PFSK-1 (cell line): ENCODE measurements around the gene NOL4L.

Source experiments
- POLR2AphosphoS5 ChIP-seq: IDR thresholded peaks from 2 replicates; pipeline ENCODE4 v1.6.1; 2012; ENCODE audit warnings: low read depth, mild to moderate bottlenecking, control low read depth, low read length, moderate library complexity
- SIN3A ChIP-seq: IDR thresholded peaks from 2 replicates; pipeline ENCODE4 v1.6.1; 2012; ENCODE audit warnings: mild to moderate bottlenecking, low read length, moderate library complexity, borderline replicate concordance; ENCODE audit not compliant: insufficient read depth
- TAF1 ChIP-seq: IDR thresholded peaks from 2 replicates; pipeline ENCODE4 v1.6.1; 2012; ENCODE audit warnings: low read length, control low read depth, borderline replicate concordance; ENCODE audit not compliant: insufficient read depth
- TF ChIP-seq, protein P1 (sequence below), 2 experiments: IDR thresholded peaks; 2 replicates each; pipeline versions ENCODE4 v1.6.1 to v1.8.0; 2011 to 2012; ENCODE audit warnings: low read depth in 2 of 2, low read length in 2 of 2, control low read depth in 1 of 2, inconsistent platforms in 1 of 2, mild to moderate bottlenecking in 1 of 2, moderate library complexity in 1 of 2; ENCODE audit not compliant: insufficient read depth in 1 of 2

- TF ChIP-seq, protein P1, sequence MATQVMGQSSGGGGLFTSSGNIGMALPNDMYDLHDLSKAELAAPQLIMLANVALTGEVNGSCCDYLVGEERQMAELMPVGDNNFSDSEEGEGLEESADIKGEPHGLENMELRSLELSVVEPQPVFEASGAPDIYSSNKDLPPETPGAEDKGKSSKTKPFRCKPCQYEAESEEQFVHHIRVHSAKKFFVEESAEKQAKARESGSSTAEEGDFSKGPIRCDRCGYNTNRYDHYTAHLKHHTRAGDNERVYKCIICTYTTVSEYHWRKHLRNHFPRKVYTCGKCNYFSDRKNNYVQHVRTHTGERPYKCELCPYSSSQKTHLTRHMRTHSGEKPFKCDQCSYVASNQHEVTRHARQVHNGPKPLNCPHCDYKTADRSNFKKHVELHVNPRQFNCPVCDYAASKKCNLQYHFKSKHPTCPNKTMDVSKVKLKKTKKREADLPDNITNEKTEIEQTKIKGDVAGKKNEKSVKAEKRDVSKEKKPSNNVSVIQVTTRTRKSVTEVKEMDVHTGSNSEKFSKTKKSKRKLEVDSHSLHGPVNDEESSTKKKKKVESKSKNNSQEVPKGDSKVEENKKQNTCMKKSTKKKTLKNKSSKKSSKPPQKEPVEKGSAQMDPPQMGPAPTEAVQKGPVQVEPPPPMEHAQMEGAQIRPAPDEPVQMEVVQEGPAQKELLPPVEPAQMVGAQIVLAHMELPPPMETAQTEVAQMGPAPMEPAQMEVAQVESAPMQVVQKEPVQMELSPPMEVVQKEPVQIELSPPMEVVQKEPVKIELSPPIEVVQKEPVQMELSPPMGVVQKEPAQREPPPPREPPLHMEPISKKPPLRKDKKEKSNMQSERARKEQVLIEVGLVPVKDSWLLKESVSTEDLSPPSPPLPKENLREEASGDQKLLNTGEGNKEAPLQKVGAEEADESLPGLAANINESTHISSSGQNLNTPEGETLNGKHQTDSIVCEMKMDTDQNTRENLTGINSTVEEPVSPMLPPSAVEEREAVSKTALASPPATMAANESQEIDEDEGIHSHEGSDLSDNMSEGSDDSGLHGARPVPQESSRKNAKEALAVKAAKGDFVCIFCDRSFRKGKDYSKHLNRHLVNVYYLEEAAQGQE (IDR thresholded peaks at IDR 0.05; ENCODE audit: insufficient read depth in 1 of 2, low read depth in 2 of 2, low read length in 2 of 2): no peak
- TF ChIP-seq TAF1: no peak
- no peak for TF ChIP-seq POLR2AphosphoS5
- TF ChIP-seq SIN3A: no peak
Measured at GRCh38 chr20:32628960-32629530, 43.9 kb upstream of the NOL4L start.
